Mucosa of stomach (tissue), 1 donor: ENCODE results near the gene NFATC2.
A peak's percentile ranks its signal among the peaks of the same experiment; 100 is the strongest.

Source experiments
- H3K27me3 ChIP-seq: one replicate; pipeline ENCODE4 v1.7.0; 2013; ENCODE audit warnings: mild to moderate bottlenecking, low read length; ENCODE audit not compliant: control insufficient read depth, insufficient read depth
- H3K36me3 ChIP-seq: one replicate; pipeline ENCODE4 v1.7.0; 2013; ENCODE audit warnings: low read length; ENCODE audit not compliant: control insufficient read depth, insufficient read depth
- H3K4me1 ChIP-seq: one replicate; pipeline ENCODE4 v1.7.0; 2013; ENCODE audit warnings: mild to moderate bottlenecking, low read length; ENCODE audit not compliant: control insufficient read depth, insufficient read depth
- H3K4me3 ChIP-seq: one replicate; pipeline ENCODE4 v1.7.0; 2013; ENCODE audit warnings: low read length
- H3K9ac ChIP-seq: one replicate; pipeline ENCODE4 v1.7.0; 2013; ENCODE audit warnings: mild to moderate bottlenecking, low read length, moderate library complexity
- H3K9me3 ChIP-seq: one replicate; pipeline ENCODE4 v1.7.0; 2013; ENCODE audit warnings: mild to moderate bottlenecking, low read length, moderate library complexity; ENCODE audit not compliant: control insufficient read depth
- donor health status: Pancreatic carcinoma.

Gene NFATC2

GRCh38 chr20:51532577-51533191, 9.8 kb downstream of the NFATC2 start:
- Histone ChIP-seq H3K4me3 (no peak overlapping the region), H3K9me3 (no peaks in the 10 kb centered on the region), H3K36me3 (no peaks in the 10 kb centered on the region), H3K4me1 (peaks cover 59% of the 10 kb centered on the region), H3K27me3 (no peaks in the 10 kb centered on the region), H3K9ac (peak overlapping the region; percentile 9)

- H3K4me1 ChIP-seq, result peaks cover 58% of the 10 kb centered on the region
- H3K9ac ChIP-seq, result no peak overlapping the region
- H3K9me3 ChIP-seq, result no peaks in the 10 kb centered on the region
- no peaks in the 10 kb centered on the region for H3K36me3 ChIP-seq
- H3K4me3 ChIP-seq, result no peak overlapping the region
- H3K27me3 ChIP-seq, result no peaks in the 10 kb centered on the region
Observed at GRCh38 chr20:51531712-51532456, 10.6 kb downstream of the NFATC2 start.

DNA sequence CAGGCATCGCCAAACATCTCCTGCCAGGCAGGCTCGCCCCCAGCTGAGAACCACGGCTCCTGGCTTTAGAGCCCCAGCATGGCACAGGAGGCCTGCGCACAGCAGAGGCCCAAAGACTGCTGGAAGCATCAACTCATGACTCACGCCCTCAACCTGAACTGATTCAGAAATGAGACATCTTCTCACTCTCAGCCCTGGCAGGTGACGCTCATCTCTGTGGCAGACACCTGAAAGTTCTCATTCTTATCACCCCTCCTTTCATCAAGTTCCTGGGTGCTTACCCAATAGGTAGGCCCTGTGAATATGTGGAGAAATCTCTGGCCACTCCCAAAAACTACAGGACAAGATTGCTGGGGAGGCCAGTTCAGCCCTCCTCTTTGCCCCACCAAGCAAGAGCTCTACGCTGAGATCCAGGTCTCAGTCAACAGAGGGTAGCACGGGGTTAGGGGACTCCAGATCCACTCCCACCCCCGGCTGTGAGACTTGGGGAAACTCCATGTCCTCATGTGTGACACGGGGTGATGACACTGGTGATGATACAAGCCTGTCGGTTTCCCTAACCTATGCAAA, 11.3 kb downstream of the NFATC2 start:
- H3K9ac ChIP-seq, result no peak overlapping the region
- H3K9me3 ChIP-seq, result no peaks in the 10 kb centered on the region

DNA sequence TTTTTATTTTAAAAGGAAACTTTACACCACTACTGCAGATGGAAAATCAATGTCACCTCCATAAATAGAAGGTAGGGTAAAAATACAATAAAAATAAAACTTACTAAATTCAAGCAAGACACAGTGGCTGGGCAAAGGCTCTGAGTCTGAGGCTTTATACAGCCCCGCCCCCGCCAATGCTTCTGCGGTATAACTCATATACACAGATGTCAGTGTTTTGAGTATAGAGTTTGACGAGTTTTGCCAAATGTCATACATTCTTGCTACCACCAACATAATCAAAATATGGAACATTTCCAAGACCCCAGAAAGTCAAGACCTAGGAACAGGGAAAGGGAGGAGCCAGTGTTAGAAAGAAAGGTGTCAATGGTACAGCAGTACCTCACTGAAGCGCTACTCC, 12.8 kb downstream of the NFATC2 start:
- Histone ChIP-seq H3K4me3 (no peak overlapping the region), H3K4me1 (peaks cover 59% of the 10 kb centered on the region)

More for the DNA sequence above, 11.3 kb downstream of the NFATC2 start:
- H3K27me3 ChIP-seq, result no peaks in the 10 kb centered on the region
- no peak overlapping the region for H3K4me3 ChIP-seq
- no peaks in the 10 kb centered on the region for H3K36me3 ChIP-seq
- H3K4me1 ChIP-seq, result peaks cover 56% of the 10 kb centered on the region

GRCh38 chr20:51529081-51529681, 13.3 kb downstream of the NFATC2 start:
- no peaks in the 10 kb centered on the region for H3K9me3 ChIP-seq
- H3K4me1 ChIP-seq, result peaks cover 59% of the 10 kb centered on the region
- H3K27me3 ChIP-seq, result no peaks in the 10 kb centered on the region
- no peaks in the 10 kb centered on the region for H3K36me3 ChIP-seq
- no peak overlapping the region for H3K4me3 ChIP-seq
- H3K9ac ChIP-seq, result no peak overlapping the region

More for the DNA sequence above, 12.8 kb downstream of the NFATC2 start:
- H3K9ac ChIP-seq, result no peak overlapping the region
- no peaks in the 10 kb centered on the region for H3K27me3 ChIP-seq
- no peaks in the 10 kb centered on the region for H3K36me3 ChIP-seq
- no peaks in the 10 kb centered on the region for H3K9me3 ChIP-seq

GRCh38 chr20:51528263-51529027, 14.1 kb downstream of the NFATC2 start:
- H3K9me3 ChIP-seq, result no peaks in the 10 kb centered on the region
- H3K4me3 ChIP-seq, result no peak overlapping the region
- H3K36me3 ChIP-seq, result no peaks in the 10 kb centered on the region
- H3K4me1 ChIP-seq, result peaks cover 54% of the 10 kb centered on the region
- no peaks in the 10 kb centered on the region for H3K27me3 ChIP-seq
- no peak overlapping the region for H3K9ac ChIP-seq

GRCh38 chr20:51526754-51527153, 15.8 kb downstream of the NFATC2 start:
- H3K4me1 ChIP-seq, result peaks cover 38% of the 10 kb centered on the region

DNA sequence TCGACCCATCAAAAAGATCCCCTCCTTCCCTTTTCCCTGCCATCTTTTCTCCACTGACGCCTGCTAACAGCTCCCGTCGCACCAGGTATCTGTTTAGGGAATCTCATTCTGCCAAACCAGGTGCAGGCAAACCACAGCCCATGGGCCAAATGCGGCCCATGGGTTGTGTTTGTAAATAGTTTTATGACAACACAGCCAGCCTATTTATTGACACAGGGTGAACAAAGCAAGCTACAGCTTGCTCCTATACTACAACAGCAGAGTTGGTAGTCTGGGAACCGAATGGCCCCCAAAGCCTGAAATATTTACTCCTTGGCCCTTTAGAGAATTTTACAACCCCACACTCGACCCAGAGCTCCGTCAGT, 16.4 kb downstream of the NFATC2 start:
- H3K27me3 ChIP-seq, result no peaks in the 10 kb centered on the region
- H3K4me1 ChIP-seq, result peaks cover 33% of the 10 kb centered on the region
- H3K36me3 ChIP-seq, result no peaks in the 10 kb centered on the region
- no peak overlapping the region for H3K4me3 ChIP-seq
- H3K9me3 ChIP-seq, result no peaks in the 10 kb centered on the region
- H3K9ac ChIP-seq, result no peak overlapping the region

More at GRCh38 chr20:51526754-51527153, 15.8 kb downstream of the NFATC2 start:
- no peaks in the 10 kb centered on the region for H3K36me3 ChIP-seq
- no peak overlapping the region for H3K4me3 ChIP-seq
- no peaks in the 10 kb centered on the region for H3K9me3 ChIP-seq
- no peak overlapping the region for H3K9ac ChIP-seq
- no peaks in the 10 kb centered on the region for H3K27me3 ChIP-seq

DNA sequence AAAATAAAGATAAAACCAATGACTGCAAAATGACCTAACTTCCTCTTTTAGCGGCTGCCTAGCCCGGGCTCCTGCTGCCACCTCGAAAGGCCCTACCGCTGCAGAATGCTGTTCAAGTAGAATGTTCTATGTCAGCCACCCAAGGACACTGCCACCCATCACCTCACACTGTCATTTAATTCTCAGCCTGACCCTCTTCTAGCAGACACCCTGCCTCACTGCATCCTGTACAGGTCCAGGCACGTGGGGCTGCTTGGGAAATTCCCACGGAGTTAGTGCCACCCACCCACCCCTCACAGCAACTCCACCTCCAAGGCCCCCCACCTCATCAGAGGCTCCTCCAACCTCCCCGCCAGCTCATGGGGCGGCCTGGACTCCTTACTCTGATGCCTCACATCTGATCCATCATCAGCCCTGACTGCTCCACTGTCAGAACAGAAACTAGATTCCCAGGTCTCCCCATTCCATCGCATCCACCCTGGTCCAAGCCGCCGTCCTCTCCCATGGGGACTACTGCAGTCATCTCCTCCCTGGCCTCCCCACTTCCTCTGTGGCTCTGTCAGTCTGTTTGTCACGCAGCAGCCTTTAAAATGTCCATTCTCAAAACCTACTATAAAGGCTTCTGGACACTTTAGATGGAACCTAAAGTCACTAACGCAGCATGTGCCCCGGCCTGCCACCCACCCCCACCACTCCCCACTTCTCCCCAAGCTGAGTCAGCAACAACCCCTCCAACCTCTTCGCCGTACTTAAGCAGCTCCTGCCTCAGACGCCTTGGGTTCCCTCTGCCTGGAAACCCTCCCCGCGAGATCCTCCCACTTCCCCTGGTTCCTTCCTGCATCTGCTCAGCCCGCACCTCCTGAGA, 17.0 kb downstream of the NFATC2 start:
- Histone ChIP-seq H3K36me3 (no peaks in the 10 kb centered on the region), H3K4me3 (no peak overlapping the region), H3K27me3 (no peaks in the 10 kb centered on the region), H3K9ac (no peak overlapping the region), H3K4me1 (peaks cover 28% of the 10 kb centered on the region), H3K9me3 (no peaks in the 10 kb centered on the region)

- Histone ChIP-seq H3K27me3 (no peaks in the 10 kb centered on the region), H3K36me3 (no peaks in the 10 kb centered on the region), H3K9me3 (no peaks in the 10 kb centered on the region), H3K9ac (no peak overlapping the region), H3K4me1 (peaks cover 13% of the 10 kb centered on the region), H3K4me3 (no peak overlapping the region)
Observed at GRCh38 chr20:51523276-51524013, 19.1 kb downstream of the NFATC2 start.
